HCT116 (cell line): ENCODE measurements around the gene PRKCA. TPM values are rescaled to one million over a fixed set of nuclear protein-coding genes. Genes with fewer than 3 reads are reported as not detected.
A peak's percentile ranks its signal among the peaks of the same experiment; 100 is the strongest.

Experiments
- ATAC-seq: fragments of 200-7000 bp; cut with Tn5 transposase; 2 replicates; pipeline ENCODE4 v1.9.1; 2020; ENCODE audit warnings: mild to moderate bottlenecking, moderate library complexity
- BruUV-seq: library from RNA; stranded (reverse); fragments of 400-500 nt; replicated peaks from 2 replicates; lab custom pipeline; 2021; lab: Mats Ljungman, UMichigan
- CTCF ChIA-PET: fragments of 300-600 bp; sonication (Branson Sonifier 250); formaldehyde crosslinking; loops from one replicate; lab custom pipeline; 2021; ENCODE audit warnings: antibody characterized with exemption; lab: Charles Lee
- POLR2A ChIA-PET: fragments of 300-600, 350-600 bp; sonication (Branson Sonifier 250); formaldehyde crosslinking; loops from one replicate; lab custom pipeline; 2021; ENCODE audit warnings: antibody characterized with exemption; lab: Charles Lee
- RAD21 ChIA-PET, 2 experiments: fragments of 300-600 bp; sonication (Branson Sonifier 250); formaldehyde crosslinking; loops; one replicate each; lab custom pipeline; 2023; ENCODE audit warnings: low total read pairs in 2 of 2; ENCODE audit not compliant: uncharacterized antibody in 2 of 2, unreplicated experiment in 2 of 2, low non-redundant PET in 1 of 2; lab: Charles Lee
- DNase-seq: peaks from one replicate; pipeline ENCODE4 v3.0.0-alpha.2; 2010; ENCODE audit warnings: low read depth, low spot score
- H2AFZ ChIP-seq: fragments of 200-600 bp; shearing (Covaris generic), sonication (generic); 2 replicates; pipeline ENCODE4 v1.6.1; 2017; ENCODE audit warnings: low read depth, mixed run types, mixed read lengths, antibody characterized with exemption, low read length; ENCODE audit not compliant: poor library complexity, severe bottlenecking
- H3K27ac ChIP-seq: 2 replicates; pipeline ENCODE4 v1.5.1; 2012; ENCODE audit warnings: low read depth, low read length
- H3K27me3 ChIP-seq: fragments of 200-600 bp; sonication (generic); 2 replicates; pipeline ENCODE4 v1.6.1; 2016; ENCODE audit warnings: mixed run types, low read length, mixed read lengths; ENCODE audit not compliant: insufficient read depth
- H3K36me3 ChIP-seq, 2 experiments: fragments of 200-500 bp in 1 of 2; fragments of 200-600 bp in 1 of 2; sonication (Bioruptor generic) in 1 of 2; sonication (generic) in 1 of 2; 2 replicates each; pipeline versions ENCODE4 v1.5.1 to v1.6.1; 2014 to 2016; ENCODE audit warnings: low read length in 2 of 2, inconsistent platforms in 1 of 2, mixed read lengths in 1 of 2, mixed run types in 1 of 2; ENCODE audit not compliant: insufficient read depth in 2 of 2, control insufficient read depth in 1 of 2
- H3K4me1 ChIP-seq, 2 experiments: fragments of 200-600 bp in 1 of 2; sonication (generic) in 1 of 2; 2 replicates each; pipeline versions ENCODE4 v1.5.1 to v1.6.1; 2012 to 2017; ENCODE audit warnings: low read length in 2 of 2, inconsistent platforms in 1 of 2, mild to moderate bottlenecking in 1 of 2, mixed read lengths in 1 of 2, mixed run types in 1 of 2, moderate library complexity in 1 of 2; ENCODE audit not compliant: insufficient read depth in 2 of 2, control insufficient read depth in 1 of 2
- H3K4me2 ChIP-seq: fragments of 200-600 bp; sonication (generic); 2 replicates; pipeline ENCODE4 v1.6.1; 2017; ENCODE audit warnings: mixed run types, low read length, mixed read lengths
- H3K4me3 ChIP-seq, 2 experiments: fragments of 200-600 bp in 1 of 2; sonication (generic) in 1 of 2; replicated peaks in 1 of 2; 2 replicates each; pipeline ENCODE4 v1.5.1; 2011 to 2016; ENCODE audit warnings: low read length in 2 of 2, control low read depth in 1 of 2, low read depth in 1 of 2, mild to moderate bottlenecking in 1 of 2, mixed read lengths in 1 of 2, mixed run types in 1 of 2
- H3K79me2 ChIP-seq: fragments of 200-600 bp; sonication (generic); 2 replicates; pipeline ENCODE4 v1.6.1; 2017; ENCODE audit warnings: mild to moderate bottlenecking, mixed run types, low read length, moderate library complexity, mixed read lengths; ENCODE audit not compliant: insufficient read depth
- H3K9ac ChIP-seq: fragments of 200-600 bp; sonication (generic); 2 replicates; pipeline ENCODE4 v1.6.1; 2016; ENCODE audit warnings: low read length, mixed read lengths
- H3K9me2 ChIP-seq: fragments of 200-600 bp; sonication (generic), shearing (Covaris generic); 2 replicates; pipeline ENCODE4 v1.6.1; 2017; ENCODE audit warnings: mixed run types, mild to moderate bottlenecking, moderate library complexity; ENCODE audit not compliant: insufficient read depth
- H3K9me3 ChIP-seq, 2 experiments: fragments of 200-500 bp in 1 of 2; fragments of 200-600 bp in 1 of 2; sonication (Bioruptor generic) in 1 of 2; sonication (generic) in 1 of 2; 2 replicates each; pipeline ENCODE4 v1.6.1; 2014 to 2017; ENCODE audit warnings: low read length in 2 of 2, mixed read lengths in 2 of 2, inconsistent platforms in 1 of 2, low read depth in 1 of 2, mild to moderate bottlenecking in 1 of 2, mixed run types in 1 of 2, moderate library complexity in 1 of 2; ENCODE audit not compliant: control insufficient read depth in 1 of 2, insufficient read depth in 1 of 2
- H4K20me1 ChIP-seq: fragments of 200-600 bp; sonication (generic), shearing (Covaris generic); 2 replicates; pipeline ENCODE4 v1.6.1; 2017; ENCODE audit warnings: mixed run types, mild to moderate bottlenecking, moderate library complexity; ENCODE audit not compliant: insufficient read depth
- CEBPB ChIP-seq: IDR thresholded peaks from 2 replicates; pipeline ENCODE4 v1.6.1; 2012; ENCODE audit warnings: low read depth
- EGR1 ChIP-seq: IDR thresholded peaks from 2 replicates; pipeline ENCODE4 v1.6.1; 2012; ENCODE audit warnings: low read depth
- ELF1 ChIP-seq: IDR thresholded peaks from 2 replicates; pipeline ENCODE4 v1.6.1; 2012; ENCODE audit warnings: low read depth, borderline replicate concordance
- EZH2 ChIP-seq: fragments of 200-600 bp; sonication (generic); IDR thresholded peaks from 2 replicates; pipeline ENCODE4 v1.6.1; 2017; ENCODE audit warnings: antibody characterized with exemption, mixed run types
- EZH2phosphoT487 ChIP-seq: fragments of 200-600 bp; IDR thresholded peaks from 2 replicates; pipeline ENCODE4 v1.6.1; 2018; ENCODE audit warnings: antibody characterized with exemption, borderline replicate concordance
- FOSL1 ChIP-seq: IDR thresholded peaks from 2 replicates; pipeline ENCODE4 v1.6.1; 2012; ENCODE audit warnings: low read depth
- JUND ChIP-seq: IDR thresholded peaks from 2 replicates; pipeline ENCODE4 v1.6.1; 2012
- POLR2A ChIP-seq: IDR thresholded peaks from 2 replicates; pipeline ENCODE4 v1.7.0; 2011; ENCODE audit warnings: borderline replicate concordance; ENCODE audit not compliant: insufficient read depth, insufficient read length; ENCODE audit errors: extremely low read depth
- RAD21 ChIP-seq: IDR thresholded peaks from 2 replicates; pipeline ENCODE4 v1.6.1; 2012; ENCODE audit warnings: low read depth, mild to moderate bottlenecking
- SIN3A ChIP-seq: IDR thresholded peaks from 2 replicates; pipeline ENCODE4 v1.6.1; 2012; ENCODE audit warnings: low read depth
- SP1 ChIP-seq: IDR thresholded peaks from 2 replicates; pipeline ENCODE4 v1.6.1; 2012; ENCODE audit warnings: low read depth
- SRF ChIP-seq: IDR thresholded peaks from 2 replicates; pipeline ENCODE4 v1.6.1; 2012; ENCODE audit warnings: low read depth
- TCF7L2 ChIP-seq: IDR thresholded peaks from 2 replicates; pipeline ENCODE4 v1.7.0; 2011; ENCODE audit warnings: borderline replicate concordance, inconsistent platforms; ENCODE audit not compliant: insufficient read depth, insufficient read length; ENCODE audit errors: extremely low read depth
- YY1 ChIP-seq: IDR thresholded peaks from 2 replicates; pipeline ENCODE4 v1.6.1; 2011; ENCODE audit warnings: low read length, low read depth, moderate library complexity, mild to moderate bottlenecking; ENCODE audit not compliant: insufficient replicate concordance; ENCODE audit errors: extremely low read depth
- ZFX ChIP-seq: fragments of 450-650 bp; IDR thresholded peaks from 2 replicates; pipeline ENCODE4 v1.6.1; 2017
- ZNF274 ChIP-seq: fragments of 200-500 bp; sonication (Bioruptor generic); IDR thresholded peaks from 2 replicates; pipeline ENCODE4 v1.6.1; 2014; ENCODE audit warnings: mild to moderate bottlenecking, low read depth, low read length, inconsistent platforms
- intact Hi-C: fragments of 100-400 bp; cut with micrococcal nuclease; formaldehyde crosslinking; loops from 2 replicates; pipeline ENCODE4 v1.10.0; 2022
- total RNA-seq: library from RNA; stranded (reverse); gene quantifications from one replicate; pipeline ENCODE4 v1.2.1, GENCODE V29; 2021; ENCODE audit not compliant: unreplicated experiment
- TF ChIP-seq, protein P1 (sequence below): IDR thresholded peaks from 2 replicates; pipeline ENCODE4 v1.6.1; 2012
- TF ChIP-seq, protein P2 (sequence below): IDR thresholded peaks from 2 replicates; pipeline ENCODE4 v1.6.1; 2011; ENCODE audit warnings: mild to moderate bottlenecking, low read length, moderate library complexity; ENCODE audit not compliant: insufficient replicate concordance; ENCODE audit errors: extremely low read depth
- TF ChIP-seq, protein P3 (sequence below): IDR thresholded peaks from 2 replicates; pipeline ENCODE4 v1.6.1; 2012; ENCODE audit warnings: low read depth
- TF ChIP-seq, protein P4 (sequence below), 3 experiments: fragments of 200-600 bp in 1 of 3; sonication (generic) in 1 of 3; IDR thresholded peaks in 2 of 3; conservative IDR thresholded peaks in 1 of 3; 2 replicates each; pipeline ENCODE4 v1.5.1; 2012 to 2017; ENCODE audit warnings: low read depth in 2 of 3, low read length in 2 of 3, antibody characterized with exemption in 1 of 3, borderline replicate concordance in 1 of 3, control low read depth in 1 of 3, mild to moderate bottlenecking in 1 of 3, mixed read lengths in 1 of 3, mixed run types in 1 of 3, moderate library complexity in 1 of 3; ENCODE audit not compliant: insufficient read depth in 1 of 3
- TF ChIP-seq, protein P5 (sequence below): IDR thresholded peaks from 2 replicates; pipeline ENCODE4 v1.6.1; 2012

Gene PRKCA
- total RNA-seq, 1 experiment from 2014 or later = 18.8 TPM

DNA sequence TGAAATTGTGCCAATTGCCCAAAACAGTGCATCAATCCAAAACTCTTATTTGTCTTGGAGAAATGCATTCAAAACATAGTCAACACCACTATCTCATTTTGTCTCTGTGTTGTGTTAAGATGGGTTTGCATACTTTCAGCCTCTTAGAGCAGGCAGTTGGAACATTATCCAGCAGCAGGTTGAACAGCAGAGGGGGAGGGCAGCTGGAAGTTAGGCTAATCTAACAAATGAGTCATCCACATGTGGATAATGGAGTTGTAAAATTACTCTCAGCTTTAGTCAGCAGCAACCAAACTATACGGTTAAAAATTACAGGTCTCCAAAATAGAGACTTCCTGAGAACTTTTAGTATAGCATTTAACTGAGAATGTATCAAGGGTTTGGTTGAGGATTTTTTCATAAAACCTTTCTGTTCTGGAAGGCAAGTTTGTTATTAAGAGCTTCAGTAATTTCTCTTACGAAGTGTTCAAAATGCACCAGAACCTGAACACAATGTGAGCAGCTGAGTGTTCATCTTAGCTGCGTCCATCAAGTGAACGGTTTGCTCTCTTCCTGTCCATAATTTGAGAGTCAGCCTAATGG lies 46.3 kb downstream of the PRKCA start:
- H3K27ac ChIP-seq = no peak overlapping the region
- intact Hi-C loops = no loop called here
- H4K20me1 ChIP-seq = no peaks in the 10 kb centered on the region
- no peaks in the 10 kb centered on the region for H3K9me3 ChIP-seq
- no peak overlapping the region for H3K9ac ChIP-seq
- peaks cover 26 to 30% of the 10 kb centered on the region in 2 experiments for H3K4me1 ChIP-seq
- no peaks in the 10 kb centered on the region for H3K27me3 ChIP-seq
- no peaks in the 10 kb centered on the region for H3K79me2 ChIP-seq
- no peak overlapping the region for H2AFZ ChIP-seq
- ChIA-PET POLR2A (no interaction called here), RAD21 (no interaction called here), CTCF (interaction anchor here (1.0 kb wide), 2 partner anchors 147 to 218 kb away, joined by 3 to 4 read pairs; no protein-coding TSS in a partner anchor)
- H3K4me3 ChIP-seq = no peak overlapping the region
- peak; percentile 71 for ATAC-seq
- H3K9me2 ChIP-seq = no peaks in the 10 kb centered on the region
- H3K4me2 ChIP-seq = peak overlapping the region; percentile 50
- no peaks in the 10 kb centered on the region for H3K36me3 ChIP-seq
- DNase-seq = peak; percentile 22
- no TSS peak for BruUV-seq
- TF ChIP-seq, protein P1, sequence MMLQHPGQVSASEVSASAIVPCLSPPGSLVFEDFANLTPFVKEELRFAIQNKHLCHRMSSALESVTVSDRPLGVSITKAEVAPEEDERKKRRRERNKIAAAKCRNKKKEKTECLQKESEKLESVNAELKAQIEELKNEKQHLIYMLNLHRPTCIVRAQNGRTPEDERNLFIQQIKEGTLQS = no peak
- TF ChIP-seq POLR2A (no peak), TCF7L2 (no peak), SIN3A (no peak), JUND (peak; percentile 80), YY1 (no peak), SP1 (0 out of 2 replicates have a peak, but pooled peaks have one; percentile 30), FOSL1 (peak; percentile 83), SRF (no peak), CEBPB (no peak), ZFX (no peak), ELF1 (no peak), EZH2phosphoT487 (no peak), ZNF274 (no peak), EGR1 (no peak), RAD21 (0 out of 2 replicates have a peak, but pooled peaks have one; percentile 7), EZH2 (no peak)
- TF ChIP-seq, protein P2, sequence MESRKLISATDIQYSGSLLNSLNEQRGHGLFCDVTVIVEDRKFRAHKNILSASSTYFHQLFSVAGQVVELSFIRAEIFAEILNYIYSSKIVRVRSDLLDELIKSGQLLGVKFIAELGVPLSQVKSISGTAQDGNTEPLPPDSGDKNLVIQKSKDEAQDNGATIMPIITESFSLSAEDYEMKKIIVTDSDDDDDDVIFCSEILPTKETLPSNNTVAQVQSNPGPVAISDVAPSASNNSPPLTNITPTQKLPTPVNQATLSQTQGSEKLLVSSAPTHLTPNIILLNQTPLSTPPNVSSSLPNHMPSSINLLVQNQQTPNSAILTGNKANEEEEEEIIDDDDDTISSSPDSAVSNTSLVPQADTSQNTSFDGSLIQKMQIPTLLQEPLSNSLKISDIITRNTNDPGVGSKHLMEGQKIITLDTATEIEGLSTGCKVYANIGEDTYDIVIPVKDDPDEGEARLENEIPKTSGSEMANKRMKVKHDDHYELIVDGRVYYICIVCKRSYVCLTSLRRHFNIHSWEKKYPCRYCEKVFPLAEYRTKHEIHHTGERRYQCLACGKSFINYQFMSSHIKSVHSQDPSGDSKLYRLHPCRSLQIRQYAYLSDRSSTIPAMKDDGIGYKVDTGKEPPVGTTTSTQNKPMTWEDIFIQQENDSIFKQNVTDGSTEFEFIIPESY = no peak
- TF ChIP-seq, protein P3, sequence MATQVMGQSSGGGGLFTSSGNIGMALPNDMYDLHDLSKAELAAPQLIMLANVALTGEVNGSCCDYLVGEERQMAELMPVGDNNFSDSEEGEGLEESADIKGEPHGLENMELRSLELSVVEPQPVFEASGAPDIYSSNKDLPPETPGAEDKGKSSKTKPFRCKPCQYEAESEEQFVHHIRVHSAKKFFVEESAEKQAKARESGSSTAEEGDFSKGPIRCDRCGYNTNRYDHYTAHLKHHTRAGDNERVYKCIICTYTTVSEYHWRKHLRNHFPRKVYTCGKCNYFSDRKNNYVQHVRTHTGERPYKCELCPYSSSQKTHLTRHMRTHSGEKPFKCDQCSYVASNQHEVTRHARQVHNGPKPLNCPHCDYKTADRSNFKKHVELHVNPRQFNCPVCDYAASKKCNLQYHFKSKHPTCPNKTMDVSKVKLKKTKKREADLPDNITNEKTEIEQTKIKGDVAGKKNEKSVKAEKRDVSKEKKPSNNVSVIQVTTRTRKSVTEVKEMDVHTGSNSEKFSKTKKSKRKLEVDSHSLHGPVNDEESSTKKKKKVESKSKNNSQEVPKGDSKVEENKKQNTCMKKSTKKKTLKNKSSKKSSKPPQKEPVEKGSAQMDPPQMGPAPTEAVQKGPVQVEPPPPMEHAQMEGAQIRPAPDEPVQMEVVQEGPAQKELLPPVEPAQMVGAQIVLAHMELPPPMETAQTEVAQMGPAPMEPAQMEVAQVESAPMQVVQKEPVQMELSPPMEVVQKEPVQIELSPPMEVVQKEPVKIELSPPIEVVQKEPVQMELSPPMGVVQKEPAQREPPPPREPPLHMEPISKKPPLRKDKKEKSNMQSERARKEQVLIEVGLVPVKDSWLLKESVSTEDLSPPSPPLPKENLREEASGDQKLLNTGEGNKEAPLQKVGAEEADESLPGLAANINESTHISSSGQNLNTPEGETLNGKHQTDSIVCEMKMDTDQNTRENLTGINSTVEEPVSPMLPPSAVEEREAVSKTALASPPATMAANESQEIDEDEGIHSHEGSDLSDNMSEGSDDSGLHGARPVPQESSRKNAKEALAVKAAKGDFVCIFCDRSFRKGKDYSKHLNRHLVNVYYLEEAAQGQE = no peak
- TF ChIP-seq, protein P4, sequence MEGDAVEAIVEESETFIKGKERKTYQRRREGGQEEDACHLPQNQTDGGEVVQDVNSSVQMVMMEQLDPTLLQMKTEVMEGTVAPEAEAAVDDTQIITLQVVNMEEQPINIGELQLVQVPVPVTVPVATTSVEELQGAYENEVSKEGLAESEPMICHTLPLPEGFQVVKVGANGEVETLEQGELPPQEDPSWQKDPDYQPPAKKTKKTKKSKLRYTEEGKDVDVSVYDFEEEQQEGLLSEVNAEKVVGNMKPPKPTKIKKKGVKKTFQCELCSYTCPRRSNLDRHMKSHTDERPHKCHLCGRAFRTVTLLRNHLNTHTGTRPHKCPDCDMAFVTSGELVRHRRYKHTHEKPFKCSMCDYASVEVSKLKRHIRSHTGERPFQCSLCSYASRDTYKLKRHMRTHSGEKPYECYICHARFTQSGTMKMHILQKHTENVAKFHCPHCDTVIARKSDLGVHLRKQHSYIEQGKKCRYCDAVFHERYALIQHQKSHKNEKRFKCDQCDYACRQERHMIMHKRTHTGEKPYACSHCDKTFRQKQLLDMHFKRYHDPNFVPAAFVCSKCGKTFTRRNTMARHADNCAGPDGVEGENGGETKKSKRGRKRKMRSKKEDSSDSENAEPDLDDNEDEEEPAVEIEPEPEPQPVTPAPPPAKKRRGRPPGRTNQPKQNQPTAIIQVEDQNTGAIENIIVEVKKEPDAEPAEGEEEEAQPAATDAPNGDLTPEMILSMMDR (IDR thresholded peaks at IDR 0.05 in 2 of 3, conservative IDR thresholded peaks at IDR 0.05 in 1 of 3; ENCODE audit: borderline replicate concordance in 1 of 3, insufficient read depth in 1 of 3, low read depth in 2 of 3, low read length in 2 of 3) = no peak
- TF ChIP-seq, protein P5, sequence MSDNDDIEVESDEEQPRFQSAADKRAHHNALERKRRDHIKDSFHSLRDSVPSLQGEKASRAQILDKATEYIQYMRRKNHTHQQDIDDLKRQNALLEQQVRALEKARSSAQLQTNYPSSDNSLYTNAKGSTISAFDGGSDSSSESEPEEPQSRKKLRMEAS = peak; percentile 51
